GM12873 (cell line): ENCODE measurements around the gene RHBG.

Experiments
- TF ChIP-seq, protein P1 (sequence below): IDR thresholded peaks from 2 replicates; pipeline ENCODE4 v1.5.1; 2012; ENCODE audit warnings: low read depth, mild to moderate bottlenecking, moderate library complexity, low read length, control low read depth; ENCODE audit not compliant: insufficient read depth; ENCODE audit errors: missing control alignments

Gene RHBG

GRCh38 chr1:156342166-156342955, 26.6 kb upstream of the RHBG start:
- TF ChIP-seq, protein P1, sequence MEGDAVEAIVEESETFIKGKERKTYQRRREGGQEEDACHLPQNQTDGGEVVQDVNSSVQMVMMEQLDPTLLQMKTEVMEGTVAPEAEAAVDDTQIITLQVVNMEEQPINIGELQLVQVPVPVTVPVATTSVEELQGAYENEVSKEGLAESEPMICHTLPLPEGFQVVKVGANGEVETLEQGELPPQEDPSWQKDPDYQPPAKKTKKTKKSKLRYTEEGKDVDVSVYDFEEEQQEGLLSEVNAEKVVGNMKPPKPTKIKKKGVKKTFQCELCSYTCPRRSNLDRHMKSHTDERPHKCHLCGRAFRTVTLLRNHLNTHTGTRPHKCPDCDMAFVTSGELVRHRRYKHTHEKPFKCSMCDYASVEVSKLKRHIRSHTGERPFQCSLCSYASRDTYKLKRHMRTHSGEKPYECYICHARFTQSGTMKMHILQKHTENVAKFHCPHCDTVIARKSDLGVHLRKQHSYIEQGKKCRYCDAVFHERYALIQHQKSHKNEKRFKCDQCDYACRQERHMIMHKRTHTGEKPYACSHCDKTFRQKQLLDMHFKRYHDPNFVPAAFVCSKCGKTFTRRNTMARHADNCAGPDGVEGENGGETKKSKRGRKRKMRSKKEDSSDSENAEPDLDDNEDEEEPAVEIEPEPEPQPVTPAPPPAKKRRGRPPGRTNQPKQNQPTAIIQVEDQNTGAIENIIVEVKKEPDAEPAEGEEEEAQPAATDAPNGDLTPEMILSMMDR = no peak

DNA sequence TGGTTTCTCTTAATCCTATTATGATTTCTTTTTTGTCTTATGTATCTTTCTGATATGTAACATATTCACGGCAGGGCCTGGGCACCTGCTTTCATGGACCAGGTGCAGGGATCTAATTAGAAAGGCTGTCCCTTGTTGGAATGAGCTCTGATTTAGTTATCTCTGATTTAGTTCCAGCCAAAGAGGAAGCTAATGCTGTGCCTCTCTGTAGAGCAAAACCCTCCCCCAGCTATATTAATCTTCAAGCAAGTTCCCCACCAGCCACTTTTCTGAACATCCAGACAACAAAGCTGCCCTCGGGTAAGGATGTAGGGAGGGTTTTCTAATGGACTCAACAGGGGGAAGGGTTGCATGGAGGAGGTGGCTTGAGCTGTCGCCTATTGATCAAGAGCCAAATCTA, 24.6 kb upstream of the RHBG start:
- TF ChIP-seq, protein P1 = no peak

GRCh38 chr1:156346636-156347035, 22.4 kb upstream of the RHBG start:
- TF ChIP-seq, protein P1 = no peak

DNA sequence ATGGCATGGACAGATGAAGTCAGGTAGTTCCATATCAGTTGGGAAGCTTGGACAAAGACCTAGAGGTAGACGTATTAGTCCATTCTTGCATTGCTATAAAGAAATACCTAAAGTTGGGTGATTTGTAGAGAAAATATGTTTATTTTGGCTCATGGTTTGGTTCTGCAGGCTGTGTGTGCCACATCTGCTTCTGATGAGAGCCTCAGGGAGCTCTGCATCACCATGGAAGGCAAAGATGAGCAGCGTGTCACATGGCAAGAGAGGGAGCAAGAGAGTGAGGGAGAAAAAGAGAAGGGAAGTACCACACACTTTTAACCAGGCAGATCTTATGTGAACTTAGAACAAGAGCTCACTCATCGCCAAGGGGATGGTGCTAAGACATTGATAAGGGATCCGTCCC, 21.7 kb upstream of the RHBG start:
- TF ChIP-seq, protein P1 = no peak

DNA sequence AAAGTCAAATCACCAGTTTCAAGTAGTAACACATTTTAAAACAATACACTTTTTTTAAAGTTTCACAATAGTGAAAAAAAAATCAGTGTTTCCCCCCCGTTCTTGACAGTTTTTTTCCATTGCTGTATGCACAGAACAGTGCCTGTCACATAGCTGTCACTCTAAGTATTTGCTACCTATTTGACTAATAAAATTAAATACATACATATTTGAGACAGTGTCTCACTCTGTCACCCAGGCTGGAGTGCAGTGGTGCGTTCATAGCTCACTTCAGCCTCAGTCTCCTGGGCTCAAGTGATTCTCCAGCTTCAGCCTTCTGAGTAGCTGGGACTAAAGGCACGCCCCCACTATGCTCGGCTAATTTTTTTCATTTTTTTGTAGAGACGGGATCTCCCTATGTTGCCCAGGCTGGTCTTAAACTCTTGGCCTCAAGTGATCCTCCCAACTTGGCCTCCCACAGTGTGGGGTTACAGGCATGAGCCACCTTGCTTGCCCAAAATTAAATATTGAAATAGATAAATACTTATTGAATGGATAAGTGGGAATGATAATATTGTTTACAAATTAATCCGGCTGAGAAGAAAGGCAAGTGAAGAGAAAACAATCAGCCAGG, 12.6 kb upstream of the RHBG start:
- TF ChIP-seq, protein P1 = no peak

DNA sequence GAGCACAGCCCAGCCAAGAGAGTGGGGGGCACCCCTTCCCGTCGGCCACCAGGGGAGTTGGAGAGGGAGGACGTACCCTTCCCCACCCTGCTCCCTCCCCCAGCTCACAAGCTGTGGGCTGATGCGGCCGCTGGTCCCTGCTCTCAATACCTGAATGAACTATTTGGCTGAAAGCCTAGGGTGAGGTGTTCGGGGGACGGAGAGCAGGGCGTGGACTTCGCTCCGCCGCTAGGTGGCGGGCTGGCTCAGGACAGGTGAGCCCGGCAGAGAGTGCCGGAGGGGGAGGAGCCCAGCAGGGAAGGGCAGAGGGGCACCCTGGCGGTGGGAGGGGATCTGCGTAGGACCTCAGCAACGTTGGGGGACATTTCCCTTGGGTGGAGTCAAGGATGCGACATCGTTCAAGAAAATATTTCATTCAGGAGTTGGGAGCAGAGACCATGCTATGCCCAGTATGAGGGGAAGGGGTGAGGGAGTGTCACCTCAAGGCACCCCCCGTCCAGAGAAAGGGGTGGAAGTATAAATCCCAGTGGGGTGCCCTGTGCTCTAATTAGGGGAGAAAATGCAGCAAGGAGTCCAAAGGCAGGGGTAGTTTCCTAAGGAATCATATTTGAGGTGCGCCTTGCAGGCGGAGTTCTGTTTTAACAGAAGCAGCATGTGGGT, 12.0 kb upstream of the RHBG start:
- TF ChIP-seq, protein P1 = peak; percentile 76

DNA sequence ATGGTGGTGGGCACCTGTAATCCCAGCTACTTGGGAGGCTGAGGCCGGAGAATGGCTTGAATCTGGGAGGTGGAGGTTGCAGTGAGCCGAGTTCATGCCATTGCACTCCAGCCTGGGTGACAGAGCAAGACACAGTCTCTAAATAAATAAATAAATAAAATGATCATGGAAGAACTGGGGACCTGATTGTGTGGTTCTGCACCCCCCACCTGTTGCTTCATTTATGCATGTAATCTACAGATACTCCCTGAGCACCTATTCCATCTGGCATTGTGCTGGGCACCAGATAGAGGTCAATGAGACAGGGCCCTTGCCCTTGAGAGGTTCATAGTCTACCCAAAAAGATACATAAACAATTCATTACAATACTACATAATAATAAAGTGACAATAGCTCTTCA, 11.0 kb upstream of the RHBG start:
- TF ChIP-seq, protein P1 = no peak
